Measurements from ENCODE around the gene CHRNA1.

CHRNA1 gene

DNA sequence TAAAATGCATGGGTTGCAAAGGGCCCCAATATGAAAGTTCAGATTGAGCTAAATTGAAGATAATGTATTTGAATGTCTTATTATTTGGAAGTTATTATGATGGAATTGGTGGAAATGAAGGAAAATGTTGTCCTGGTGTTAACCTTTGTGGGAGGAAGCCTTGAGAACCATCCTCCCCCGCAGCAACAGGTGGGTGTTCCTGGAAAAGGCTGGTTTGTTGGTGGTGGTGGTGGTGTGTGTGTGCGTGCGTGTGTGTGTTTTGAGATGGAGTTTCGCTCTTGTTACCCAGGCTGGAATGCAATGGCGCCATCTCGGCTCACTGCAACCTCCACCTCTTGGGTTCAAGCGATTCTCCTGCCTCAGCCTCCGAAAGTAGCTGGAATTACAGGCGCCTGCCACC lies 36.2 kb downstream of the CHRNA1 start:
- Histone ChIP-seq H3K36me3 (ENCODE audit: control insufficient read depth in 1 of 2, insufficient read depth in 2 of 2, low read length in 2 of 2) (no peaks in the 10 kb centered on the region), H2AFZ (ENCODE audit: insufficient read depth, low read length, poor library complexity) (no peak overlapping the region), H2BK5ac (ENCODE audit: low read depth, low read length, poor library complexity) (no peak overlapping the region), H2AK5ac (ENCODE audit: low read length) (no peak overlapping the region), H3K23ac (ENCODE audit: low read length) (no peak overlapping the region), H4K8ac (ENCODE audit: low read depth, low read length) (no peak overlapping the region), H2BK12ac (ENCODE audit: low read length) (no peak overlapping the region), H3K27me3 (ENCODE audit: insufficient read depth, low read length) (no peaks in the 10 kb centered on the region), H4K91ac (ENCODE audit: low read depth, low read length) (no peak overlapping the region), H2BK120ac (ENCODE audit: insufficient read depth, low read length, poor library complexity) (no peak overlapping the region), H3K4ac (ENCODE audit: low read depth, low read length) (no peak overlapping the region), H3K9me3 (ENCODE audit: insufficient read depth, low read depth, low read length) (no peaks in the 10 kb centered on the region), H3K14ac (ENCODE audit: low read length) (no peak overlapping the region), H3K4me3 (ENCODE audit: low read depth, low read length) (no peak overlapping the region), H3K4me2 (ENCODE audit: low read length) (no peak overlapping the region), H4K12ac (ENCODE audit: low read depth, low read length) (no peak overlapping the region), H3K27ac (ENCODE audit: low read depth, low read length) (no peak overlapping the region), H3K9ac (ENCODE audit: low read length) (no peak overlapping the region), H3K18ac (ENCODE audit: low read length) (no peak overlapping the region), H3K79me1 (ENCODE audit: low read length) (no peaks in the 10 kb centered on the region), H3K79me2 (ENCODE audit: control insufficient read depth, insufficient read depth, low read length, poor library complexity) (no peaks in the 10 kb centered on the region), H3K4me1 (ENCODE audit: control insufficient read depth in 1 of 2, insufficient read depth in 2 of 2, low read length in 2 of 2) (peaks cover 0 to 3% of the 10 kb centered on the region in 2 experiments)
- WGBS (ENCODE audit: extremely low coverage, insufficient coverage, insufficient read length), result no CpG with 5 or more reads among the region's 9 CpGs
- DNase-seq, result no peak

DNA sequence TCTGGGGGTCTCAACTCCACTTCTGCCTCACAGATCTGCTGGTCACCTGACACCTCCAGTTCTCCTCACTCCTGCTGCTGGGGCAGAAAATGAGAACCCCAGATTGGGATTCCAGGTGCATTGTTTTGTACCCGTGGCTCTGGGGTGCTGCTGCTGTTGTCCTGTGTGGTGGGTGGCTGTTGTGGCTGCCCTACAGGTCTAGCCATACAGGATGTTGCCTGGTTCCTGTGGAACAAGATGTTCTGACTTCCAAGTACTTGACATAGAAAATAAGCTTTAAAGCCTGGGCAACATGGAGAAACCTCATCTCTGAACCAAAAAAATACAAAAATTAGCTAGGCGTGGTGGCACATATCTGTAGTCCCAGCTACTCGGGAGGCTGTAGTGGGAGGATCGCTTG lies 38.1 kb downstream of the CHRNA1 start:
- H3K9ac ChIP-seq (ENCODE audit: low read length), result no peak overlapping the region
- H3K23ac ChIP-seq (ENCODE audit: low read length), result no peak overlapping the region
- no peak overlapping the region for H2BK12ac ChIP-seq (ENCODE audit: low read length)
- no peak for DNase-seq
- no CpG with 5 or more reads among the region's 4 CpGs for WGBS (ENCODE audit: extremely low coverage, insufficient coverage, insufficient read length)
- H3K18ac ChIP-seq (ENCODE audit: low read length), result no peak overlapping the region
- no peak overlapping the region for H2BK120ac ChIP-seq (ENCODE audit: insufficient read depth, low read length, poor library complexity)
- no peaks in the 10 kb centered on the region for H3K36me3 ChIP-seq (ENCODE audit: control insufficient read depth in 1 of 2, insufficient read depth in 2 of 2, low read length in 2 of 2)
- no peak overlapping the region for H2BK5ac ChIP-seq (ENCODE audit: low read depth, low read length, poor library complexity)
- H2AK5ac ChIP-seq (ENCODE audit: low read length), result no peak overlapping the region
- H4K12ac ChIP-seq (ENCODE audit: low read depth, low read length), result no peak overlapping the region
- H4K91ac ChIP-seq (ENCODE audit: low read depth, low read length), result no peak overlapping the region
- H3K27me3 ChIP-seq (ENCODE audit: insufficient read depth, low read length), result no peaks in the 10 kb centered on the region
- no peaks in the 10 kb centered on the region for H3K9me3 ChIP-seq (ENCODE audit: insufficient read depth, low read depth, low read length)
- H3K4me1 ChIP-seq (ENCODE audit: control insufficient read depth in 1 of 2, insufficient read depth in 2 of 2, low read length in 2 of 2), result peaks cover 0 to 3% of the 10 kb centered on the region in 2 experiments
- no peak overlapping the region for H3K27ac ChIP-seq (ENCODE audit: low read depth, low read length)
- no peak overlapping the region for H3K4ac ChIP-seq (ENCODE audit: low read depth, low read length)
- H2AFZ ChIP-seq (ENCODE audit: insufficient read depth, low read length, poor library complexity), result no peak overlapping the region
- no peak overlapping the region for H4K8ac ChIP-seq (ENCODE audit: low read depth, low read length)
- H3K79me2 ChIP-seq (ENCODE audit: control insufficient read depth, insufficient read depth, low read length, poor library complexity), result no peaks in the 10 kb centered on the region
- no peak overlapping the region for H3K14ac ChIP-seq (ENCODE audit: low read length)
- H3K79me1 ChIP-seq (ENCODE audit: low read length), result no peaks in the 10 kb centered on the region
- H3K4me3 ChIP-seq (ENCODE audit: low read depth, low read length), result no peak overlapping the region
- no peak overlapping the region for H3K4me2 ChIP-seq (ENCODE audit: low read length)

DNA sequence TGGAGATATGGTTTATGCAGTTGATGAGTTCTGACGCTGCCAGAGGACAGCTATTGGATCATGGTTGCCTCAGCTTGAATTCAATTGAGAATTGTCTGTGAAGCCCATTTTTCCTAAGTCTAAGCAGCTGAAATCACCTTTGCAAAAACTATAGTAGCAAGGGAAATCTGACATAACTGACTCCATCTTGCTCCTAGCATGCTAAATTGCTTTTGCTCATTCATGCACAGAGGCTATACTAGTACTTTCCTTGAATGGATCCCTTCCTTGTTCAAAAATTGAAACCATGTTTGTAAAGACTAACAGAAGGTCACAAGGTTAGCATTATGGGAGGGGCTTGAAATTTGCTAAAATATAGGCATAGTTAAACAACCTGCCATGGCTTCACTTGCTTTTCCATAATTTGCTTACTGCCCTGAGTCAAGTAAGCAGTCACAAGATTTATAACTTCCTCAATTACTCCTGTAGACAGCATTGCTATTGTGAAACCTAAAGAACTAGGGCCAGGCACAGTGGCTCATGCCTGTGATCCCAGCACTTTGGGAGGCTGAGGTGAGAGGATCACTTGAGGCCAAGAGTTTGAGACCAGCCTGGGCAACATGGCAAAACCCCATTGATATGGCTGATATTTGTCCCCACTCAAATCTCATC lies 41.2 kb downstream of the CHRNA1 start:
- H3K4me1 ChIP-seq (ENCODE audit: control insufficient read depth in 1 of 2, insufficient read depth in 2 of 2, low read length in 2 of 2), result no peaks in the 10 kb centered on the region
- no peak overlapping the region for H4K91ac ChIP-seq (ENCODE audit: low read depth, low read length)
- no peaks in the 10 kb centered on the region for H3K79me2 ChIP-seq (ENCODE audit: control insufficient read depth, insufficient read depth, low read length, poor library complexity)
- no peak overlapping the region for H3K18ac ChIP-seq (ENCODE audit: low read length)
- no peak overlapping the region for H2AK5ac ChIP-seq (ENCODE audit: low read length)
- no peak overlapping the region for H3K4ac ChIP-seq (ENCODE audit: low read depth, low read length)
- no peak overlapping the region for H2BK120ac ChIP-seq (ENCODE audit: insufficient read depth, low read length, poor library complexity)
- no CpG with 5 or more reads among the region's 1 CpG for WGBS (ENCODE audit: extremely low coverage, insufficient coverage, insufficient read length)
- no peak overlapping the region for H4K12ac ChIP-seq (ENCODE audit: low read depth, low read length)
- no peak overlapping the region for H3K9ac ChIP-seq (ENCODE audit: low read length)
- H4K8ac ChIP-seq (ENCODE audit: low read depth, low read length), result no peak overlapping the region
- no peaks in the 10 kb centered on the region for H3K27me3 ChIP-seq (ENCODE audit: insufficient read depth, low read length)
- H3K9me3 ChIP-seq (ENCODE audit: insufficient read depth, low read depth, low read length), result no peaks in the 10 kb centered on the region
- no peaks in the 10 kb centered on the region for H3K79me1 ChIP-seq (ENCODE audit: low read length)
- no peak overlapping the region for H2BK5ac ChIP-seq (ENCODE audit: low read depth, low read length, poor library complexity)
- H2BK12ac ChIP-seq (ENCODE audit: low read length), result no peak overlapping the region
- H3K4me3 ChIP-seq (ENCODE audit: low read depth, low read length), result no peak overlapping the region
- H2AFZ ChIP-seq (ENCODE audit: insufficient read depth, low read length, poor library complexity), result no peak overlapping the region
- no peak for DNase-seq
- H3K27ac ChIP-seq (ENCODE audit: low read depth, low read length), result no peak overlapping the region
- H3K36me3 ChIP-seq (ENCODE audit: control insufficient read depth in 1 of 2, insufficient read depth in 2 of 2, low read length in 2 of 2), result no peaks in the 10 kb centered on the region
- no peak overlapping the region for H3K14ac ChIP-seq (ENCODE audit: low read length)
- H3K23ac ChIP-seq (ENCODE audit: low read length), result no peak overlapping the region
- H3K4me2 ChIP-seq (ENCODE audit: low read length), result no peak overlapping the region

DNA sequence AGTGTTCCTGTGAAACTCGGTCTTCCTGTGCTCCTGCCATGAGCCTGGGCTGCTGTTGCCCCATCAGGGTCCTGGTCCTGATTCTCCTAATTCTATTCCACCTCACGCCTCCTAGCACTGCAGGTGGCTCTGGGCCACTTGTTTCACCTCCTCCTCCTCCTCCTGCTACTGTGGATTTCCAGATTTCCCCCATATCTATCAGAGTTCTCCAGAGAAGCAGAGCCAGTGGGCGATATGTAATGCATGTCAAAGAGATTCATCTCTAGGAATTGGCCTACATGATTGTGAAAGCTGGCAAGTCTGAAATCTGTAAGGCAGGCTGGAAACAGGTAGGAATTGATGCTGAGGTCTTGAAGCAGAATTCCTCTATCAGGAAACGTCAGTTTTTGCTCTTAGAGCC lies 45.3 kb downstream of the CHRNA1 start:
- no peak overlapping the region for H3K9ac ChIP-seq (ENCODE audit: low read length)
- no peaks in the 10 kb centered on the region for H3K4me1 ChIP-seq (ENCODE audit: control insufficient read depth in 1 of 2, insufficient read depth in 2 of 2, low read length in 2 of 2)
- no peaks in the 10 kb centered on the region for H3K79me1 ChIP-seq (ENCODE audit: low read length)
- no peak overlapping the region for H4K91ac ChIP-seq (ENCODE audit: low read depth, low read length)
- H3K4me2 ChIP-seq (ENCODE audit: low read length), result no peak overlapping the region
- no peak overlapping the region for H3K4ac ChIP-seq (ENCODE audit: low read depth, low read length)
- no CpG with 5 or more reads among the region's 4 CpGs for WGBS (ENCODE audit: extremely low coverage, insufficient coverage, insufficient read length)
- no peak overlapping the region for H2BK120ac ChIP-seq (ENCODE audit: insufficient read depth, low read length, poor library complexity)
- no peaks in the 10 kb centered on the region for H3K27me3 ChIP-seq (ENCODE audit: insufficient read depth, low read length)
- no peak overlapping the region for H2AFZ ChIP-seq (ENCODE audit: insufficient read depth, low read length, poor library complexity)
- no peak overlapping the region for H3K27ac ChIP-seq (ENCODE audit: low read depth, low read length)
- H3K9me3 ChIP-seq (ENCODE audit: insufficient read depth, low read depth, low read length), result no peaks in the 10 kb centered on the region
- peak in 1 of 2 donors; percentile 30 for DNase-seq
- H4K8ac ChIP-seq (ENCODE audit: low read depth, low read length), result no peak overlapping the region
- no peak overlapping the region for H2BK12ac ChIP-seq (ENCODE audit: low read length)
- no peaks in the 10 kb centered on the region for H3K79me2 ChIP-seq (ENCODE audit: control insufficient read depth, insufficient read depth, low read length, poor library complexity)
- no peak overlapping the region for H4K12ac ChIP-seq (ENCODE audit: low read depth, low read length)
- H3K36me3 ChIP-seq (ENCODE audit: control insufficient read depth in 1 of 2, insufficient read depth in 2 of 2, low read length in 2 of 2), result no peaks in the 10 kb centered on the region
- H3K23ac ChIP-seq (ENCODE audit: low read length), result no peak overlapping the region
- H3K14ac ChIP-seq (ENCODE audit: low read length), result no peak overlapping the region
- no peak overlapping the region for H3K18ac ChIP-seq (ENCODE audit: low read length)
- no peak overlapping the region for H2AK5ac ChIP-seq (ENCODE audit: low read length)
- H3K4me3 ChIP-seq (ENCODE audit: low read depth, low read length), result no peak overlapping the region
- H2BK5ac ChIP-seq (ENCODE audit: low read depth, low read length, poor library complexity), result no peak overlapping the region
